Mammary epithelial cell (primary cell): ENCODE data around the gene ANKS1B.

ENCODE experiments used
- EZH2 ChIP-seq: IDR thresholded peaks from 2 replicates; pipeline ENCODE4 v1.6.1; 2012; ENCODE audit warnings: low read length, inconsistent platforms, borderline replicate concordance
- TF ChIP-seq, protein P1 (sequence below), 2 donors: IDR thresholded peaks in 1 of 2; conservative IDR thresholded peaks in 1 of 2; 2 replicates each; pipeline ENCODE4 v1.5.1; 2011 to 2012; ENCODE audit warnings: inconsistent platforms in 2 of 2, low read length in 2 of 2, mild to moderate bottlenecking in 2 of 2, control low read depth in 1 of 2, low read depth in 1 of 2; ENCODE audit not compliant: insufficient read depth in 1 of 2; ENCODE audit errors: extremely low read depth in 1 of 2

- TF ChIP-seq, protein P1, sequence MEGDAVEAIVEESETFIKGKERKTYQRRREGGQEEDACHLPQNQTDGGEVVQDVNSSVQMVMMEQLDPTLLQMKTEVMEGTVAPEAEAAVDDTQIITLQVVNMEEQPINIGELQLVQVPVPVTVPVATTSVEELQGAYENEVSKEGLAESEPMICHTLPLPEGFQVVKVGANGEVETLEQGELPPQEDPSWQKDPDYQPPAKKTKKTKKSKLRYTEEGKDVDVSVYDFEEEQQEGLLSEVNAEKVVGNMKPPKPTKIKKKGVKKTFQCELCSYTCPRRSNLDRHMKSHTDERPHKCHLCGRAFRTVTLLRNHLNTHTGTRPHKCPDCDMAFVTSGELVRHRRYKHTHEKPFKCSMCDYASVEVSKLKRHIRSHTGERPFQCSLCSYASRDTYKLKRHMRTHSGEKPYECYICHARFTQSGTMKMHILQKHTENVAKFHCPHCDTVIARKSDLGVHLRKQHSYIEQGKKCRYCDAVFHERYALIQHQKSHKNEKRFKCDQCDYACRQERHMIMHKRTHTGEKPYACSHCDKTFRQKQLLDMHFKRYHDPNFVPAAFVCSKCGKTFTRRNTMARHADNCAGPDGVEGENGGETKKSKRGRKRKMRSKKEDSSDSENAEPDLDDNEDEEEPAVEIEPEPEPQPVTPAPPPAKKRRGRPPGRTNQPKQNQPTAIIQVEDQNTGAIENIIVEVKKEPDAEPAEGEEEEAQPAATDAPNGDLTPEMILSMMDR (conservative IDR thresholded peaks at IDR 0.05 in 1 of 2, IDR thresholded peaks at IDR 0.05 in 1 of 2; ENCODE audit: extremely low read depth in 1 of 2, insufficient read depth in 1 of 2, low read depth in 1 of 2, low read length in 2 of 2) = no peak
- no peak for TF ChIP-seq EZH2
Measured at GRCh38 chr12:99898645-99899044, 86.1 kb downstream of the ANKS1B start.
